ENCODE measurements around the gene KAZALD1.
A peak's percentile ranks its signal among the peaks of the same experiment; 100 is the strongest.

Gene KAZALD1

DNA sequence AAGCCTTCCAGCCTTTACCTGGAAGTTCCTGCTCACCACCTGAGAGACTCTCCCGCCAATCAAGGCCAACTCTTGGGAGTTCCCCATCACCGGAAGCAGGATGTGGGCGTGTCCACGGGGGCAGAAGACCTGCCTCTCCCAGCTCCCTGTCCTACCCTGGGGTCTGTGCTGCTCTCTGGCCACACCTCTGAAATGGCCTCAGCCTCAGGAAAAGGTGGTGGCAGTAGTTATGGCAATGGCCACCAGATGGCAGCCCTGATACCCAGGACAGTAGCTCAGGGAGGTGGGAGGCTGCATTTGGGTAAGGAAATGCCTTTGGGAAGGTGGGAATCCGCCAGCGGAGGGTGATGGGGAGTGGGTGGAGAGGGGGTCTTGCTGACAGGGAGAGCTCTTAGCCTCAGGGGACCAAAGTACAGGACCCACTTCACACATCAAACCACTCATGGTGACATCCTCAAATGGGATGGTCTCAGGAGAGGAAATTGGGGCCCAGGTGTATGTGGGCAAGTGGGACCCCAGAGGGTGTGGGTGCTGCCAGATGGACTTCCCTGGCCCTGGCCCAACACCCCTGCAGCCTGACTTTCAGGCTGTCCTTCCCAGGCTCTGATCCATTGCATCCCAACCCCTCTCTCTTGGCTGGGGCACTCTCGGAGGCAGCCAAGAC, 33.9 kb downstream of the KAZALD1 start:
- DNase-seq (ENCODE audit: low spot score), result peak; percentile 76

GRCh38 chr10:101096378-101096777, 34.6 kb downstream of the KAZALD1 start:
- DNase-seq (ENCODE audit: low spot score), result no peak

DNA sequence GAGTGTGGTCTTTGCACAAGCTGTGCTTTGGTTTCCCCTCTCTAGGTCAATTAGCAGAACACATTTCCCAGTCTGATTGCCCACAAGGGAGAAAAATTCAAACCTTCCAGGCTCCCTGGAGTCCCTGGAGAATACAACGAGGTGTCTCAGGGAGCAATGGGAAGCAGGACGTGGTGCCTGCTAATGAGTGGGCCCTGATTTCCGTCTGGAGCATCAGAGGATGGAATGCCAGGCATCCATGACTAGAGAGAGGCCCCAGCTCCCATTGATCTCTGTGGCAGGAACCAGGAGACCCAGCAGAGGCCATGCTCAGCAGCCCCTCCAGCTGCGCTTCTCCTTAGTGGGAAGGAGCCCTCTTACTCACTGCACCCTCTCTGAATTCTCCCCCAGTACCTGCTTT, 36.1 kb downstream of the KAZALD1 start:
- no peak for DNase-seq (ENCODE audit: low spot score)

- DNase-seq (ENCODE audit: low spot score), result no peak
Measured at GRCh38 chr10:101099901-101100300, 38.1 kb downstream of the KAZALD1 start.

DNA sequence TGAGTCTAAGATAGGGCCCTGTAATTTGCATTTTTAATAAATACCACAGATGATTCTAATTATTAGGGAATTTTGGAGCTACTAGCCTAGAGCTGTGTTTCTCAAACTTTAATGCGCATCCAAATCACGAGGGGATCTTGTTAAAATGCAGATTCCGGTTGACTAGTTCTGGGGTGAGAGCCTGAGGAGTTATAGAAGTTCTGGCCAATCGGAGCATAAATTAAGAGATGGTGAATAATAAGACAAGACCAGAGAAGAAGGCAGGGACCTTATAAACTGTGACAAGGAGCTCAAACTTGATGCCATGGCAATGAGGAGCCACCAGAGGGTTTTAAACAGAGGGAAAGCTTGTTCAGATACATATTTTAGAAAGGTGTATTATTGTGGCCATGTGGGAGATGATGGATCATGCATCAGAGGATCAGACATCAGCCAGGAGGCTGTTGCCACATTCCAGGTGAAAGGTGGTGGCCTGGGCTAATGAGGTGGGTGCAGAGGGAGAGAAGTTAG, 39.6 kb downstream of the KAZALD1 start:
- no peak for DNase-seq (ENCODE audit: low spot score)

GRCh38 chr10:101103430-101103829, 41.6 kb downstream of the KAZALD1 start:
- DNase-seq (ENCODE audit: low spot score), result no peak

GRCh38 chr10:101106351-101106750, 44.6 kb downstream of the KAZALD1 start:
- no peak for DNase-seq (ENCODE audit: low spot score)

DNA sequence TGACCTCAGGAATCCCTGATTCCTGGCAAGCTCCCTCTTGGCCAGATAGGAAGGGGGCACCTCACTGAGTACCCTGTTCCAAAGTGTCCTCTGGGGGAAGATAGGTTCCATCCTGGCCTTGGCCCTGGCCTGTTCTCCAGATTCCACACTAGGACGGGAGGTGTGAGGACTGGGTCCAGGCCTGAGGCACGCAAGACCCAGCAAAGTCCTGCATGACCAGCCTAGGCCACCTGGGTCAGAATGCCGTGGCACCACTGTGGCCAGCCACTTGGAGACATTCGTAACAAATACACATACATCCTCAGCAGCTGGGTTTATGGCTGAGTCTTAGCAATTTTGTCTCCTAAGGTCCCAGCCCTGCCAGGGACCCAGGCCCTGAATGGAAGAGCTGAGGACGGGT, 46.0 kb downstream of the KAZALD1 start:
- no peak for DNase-seq (ENCODE audit: low spot score)

DNA sequence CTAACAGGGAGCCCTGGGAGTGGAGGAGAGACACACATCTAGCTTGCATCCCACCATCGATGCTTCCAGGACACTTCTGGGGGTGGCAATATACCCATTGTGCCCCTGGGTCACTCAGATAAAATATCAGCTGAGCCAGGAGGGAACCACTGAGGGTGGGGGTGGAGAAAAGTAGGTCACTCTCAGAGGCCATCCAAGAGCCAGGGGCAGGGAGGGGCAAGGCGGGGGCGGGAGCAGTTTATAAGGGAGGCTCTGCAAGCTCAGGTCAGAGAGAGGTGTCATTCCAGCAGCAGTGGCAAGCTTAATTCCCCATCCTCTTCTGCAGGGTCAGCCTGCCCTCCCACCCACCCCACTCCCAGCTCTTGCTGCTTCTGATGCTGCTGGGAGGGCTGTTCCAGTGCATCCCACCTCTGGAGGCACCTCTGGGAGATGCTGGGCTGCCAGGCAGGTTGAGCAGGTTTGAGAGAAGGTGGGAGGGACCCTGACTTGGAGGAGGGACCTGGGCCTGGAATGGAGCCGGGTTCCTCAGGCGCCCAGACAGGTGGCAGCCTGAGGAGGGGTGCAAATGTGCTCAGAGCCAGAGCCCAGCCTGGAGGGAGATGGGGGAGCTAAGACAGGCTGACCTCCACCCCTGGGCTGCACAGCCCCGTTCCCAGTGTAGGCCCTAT, 49.2 kb downstream of the KAZALD1 start:
- no peak for DNase-seq (ENCODE audit: low spot score)

GRCh38 chr10:101111547-101111946, 49.8 kb downstream of the KAZALD1 start:
- DNase-seq (ENCODE audit: low spot score), result no peak

DNA sequence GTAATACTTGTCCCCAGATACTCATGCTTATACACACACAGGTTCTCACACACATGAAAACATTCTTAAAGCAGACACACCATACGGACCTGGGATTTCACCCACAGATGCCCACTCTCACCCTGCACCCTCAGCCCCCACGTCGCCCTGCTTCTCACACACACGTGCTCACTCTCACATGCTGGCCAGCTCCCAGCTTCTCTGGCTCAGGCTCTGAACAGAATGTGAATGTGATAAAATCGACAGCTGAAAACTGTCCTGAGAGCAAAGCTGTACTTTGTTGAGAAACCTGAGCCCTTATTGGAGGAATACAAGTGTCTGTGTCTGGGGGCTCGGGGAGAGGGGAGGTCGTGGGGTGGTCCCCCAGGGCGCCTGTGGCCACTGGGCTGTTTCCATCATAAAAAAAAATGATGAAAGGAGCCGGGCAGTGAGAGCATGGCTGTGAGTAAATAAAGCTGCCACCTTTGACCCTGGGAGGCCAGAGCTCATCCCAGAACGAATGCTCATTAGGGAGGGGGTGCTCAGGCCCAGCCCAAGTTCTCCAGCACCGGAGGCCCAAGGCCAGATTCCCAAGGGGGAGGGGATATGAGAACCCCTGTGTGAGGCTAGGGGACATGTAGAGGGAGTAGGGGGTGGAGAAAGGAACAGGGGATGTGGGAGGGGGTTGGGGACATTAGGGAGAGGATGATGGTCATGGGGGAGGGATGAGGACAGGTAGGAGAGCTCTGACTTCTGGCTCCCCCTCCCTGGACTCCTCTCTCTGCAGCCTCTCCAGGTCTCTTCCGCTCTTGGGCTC, 51.2 kb downstream of the KAZALD1 start:
- DNase-seq (ENCODE audit: low spot score), result no peak

- no peak for DNase-seq (ENCODE audit: low spot score)
Measured at GRCh38 chr10:101113890-101114403, 52.2 kb downstream of the KAZALD1 start.

DNA sequence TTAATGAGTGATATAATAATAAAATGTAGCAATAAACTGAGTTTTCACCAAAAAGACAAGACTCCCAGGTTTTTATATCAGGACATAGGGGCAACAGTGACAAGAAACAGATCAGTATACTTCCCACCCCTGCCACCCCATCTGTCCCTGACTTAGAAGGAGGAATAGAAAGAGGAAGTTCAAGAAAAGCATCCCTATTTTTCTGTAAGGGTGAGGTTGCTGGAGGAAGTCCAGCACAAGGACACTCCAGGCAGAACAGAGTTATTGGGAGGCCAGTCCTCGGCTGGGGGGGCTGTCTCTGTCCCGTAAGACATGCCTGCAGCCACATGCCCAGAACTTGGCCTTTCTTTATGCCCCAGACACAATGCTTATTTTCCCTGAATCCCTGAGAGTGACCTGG, 52.9 kb downstream of the KAZALD1 start:
- no peak for DNase-seq (ENCODE audit: low spot score)

Measured in D341Med (cell line).